ENCODE measurements around the gene CDC42EP1.
"Not testable (repeated sequence)": the region's sequence is repeated elsewhere in the genome, so short reads cannot be mapped to it uniquely, and the experiment has no call there.

DNA sequence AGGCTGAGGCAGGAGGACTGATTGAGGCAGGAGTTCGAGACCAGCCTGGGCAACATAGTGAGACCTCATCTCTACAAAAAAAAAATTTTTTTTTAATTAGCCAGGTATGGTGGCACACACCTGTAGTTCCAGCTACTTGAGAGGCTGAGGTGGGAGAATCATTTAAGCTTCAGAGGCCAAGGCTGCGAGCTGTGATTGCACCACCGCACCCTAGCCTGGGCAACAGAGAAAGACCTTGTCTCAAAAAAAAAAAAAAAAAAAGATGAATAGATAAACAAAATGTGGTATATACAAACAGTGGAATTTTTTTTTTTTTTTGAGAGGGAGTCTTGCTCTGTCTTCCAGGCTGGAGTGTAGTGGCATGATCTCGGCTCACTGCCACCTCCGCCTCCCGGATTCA is 30.8 kb downstream of the CDC42EP1 start:
- not testable (repeated sequence) for TF ChIP-seq POLR2A (IDR thresholded peaks at IDR 0.05)
- TF ChIP-seq, protein P1, sequence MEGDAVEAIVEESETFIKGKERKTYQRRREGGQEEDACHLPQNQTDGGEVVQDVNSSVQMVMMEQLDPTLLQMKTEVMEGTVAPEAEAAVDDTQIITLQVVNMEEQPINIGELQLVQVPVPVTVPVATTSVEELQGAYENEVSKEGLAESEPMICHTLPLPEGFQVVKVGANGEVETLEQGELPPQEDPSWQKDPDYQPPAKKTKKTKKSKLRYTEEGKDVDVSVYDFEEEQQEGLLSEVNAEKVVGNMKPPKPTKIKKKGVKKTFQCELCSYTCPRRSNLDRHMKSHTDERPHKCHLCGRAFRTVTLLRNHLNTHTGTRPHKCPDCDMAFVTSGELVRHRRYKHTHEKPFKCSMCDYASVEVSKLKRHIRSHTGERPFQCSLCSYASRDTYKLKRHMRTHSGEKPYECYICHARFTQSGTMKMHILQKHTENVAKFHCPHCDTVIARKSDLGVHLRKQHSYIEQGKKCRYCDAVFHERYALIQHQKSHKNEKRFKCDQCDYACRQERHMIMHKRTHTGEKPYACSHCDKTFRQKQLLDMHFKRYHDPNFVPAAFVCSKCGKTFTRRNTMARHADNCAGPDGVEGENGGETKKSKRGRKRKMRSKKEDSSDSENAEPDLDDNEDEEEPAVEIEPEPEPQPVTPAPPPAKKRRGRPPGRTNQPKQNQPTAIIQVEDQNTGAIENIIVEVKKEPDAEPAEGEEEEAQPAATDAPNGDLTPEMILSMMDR (IDR thresholded peaks at IDR 0.05), result not testable (repeated sequence)
